GM21528 (cell line): Measurements from ENCODE around the gene ALPL.

Experiments used
- ATAC-seq: cut with Tn5 transposase; IDR thresholded peaks from one replicate; pipeline ENCODE4 v1.9.1; 2021; ENCODE audit warnings: mild to moderate bottlenecking, moderate library complexity; ENCODE audit not compliant: unreplicated experiment, low FRiP score

ALPL gene

GRCh38 chr1:21525340-21525717 lies 16.1 kb downstream of the ALPL start:
- no peak for ATAC-seq

GRCh38 chr1:21526441-21526840 lies 17.2 kb downstream of the ALPL start:
- no peak for ATAC-seq

GRCh38 chr1:21530368-21531016 lies 21.3 kb downstream of the ALPL start:
- ATAC-seq = no peak

GRCh38 chr1:21531241-21531640 lies 22.0 kb downstream of the ALPL start:
- no peak for ATAC-seq

GRCh38 chr1:21532496-21532895 lies 23.3 kb downstream of the ALPL start:
- no peak for ATAC-seq

GRCh38 chr1:21532992-21533534 lies 23.8 kb downstream of the ALPL start:
- no peak for ATAC-seq

- ATAC-seq = no peak
Observed at GRCh38 chr1:21534146-21534545, 24.9 kb downstream of the ALPL start.

- no peak for ATAC-seq
Observed at GRCh38 chr1:21534674-21535378, 25.6 kb downstream of the ALPL start.

- ATAC-seq = no peak
Observed at GRCh38 chr1:21536218-21536617, 27.0 kb downstream of the ALPL start.

- no peak for ATAC-seq
Observed at GRCh38 chr1:21537511-21537931, 28.3 kb downstream of the ALPL start.

GRCh38 chr1:21537932-21538630 lies 28.9 kb downstream of the ALPL start:
- no peak for ATAC-seq

- no peak for ATAC-seq
Observed at GRCh38 chr1:21539933-21540332, 30.7 kb downstream of the ALPL start.

GRCh38 chr1:21541329-21541728 lies 32.1 kb downstream of the ALPL start:
- no peak for ATAC-seq

- ATAC-seq = no peak
Observed at GRCh38 chr1:21541835-21542234, 32.6 kb downstream of the ALPL start.

GRCh38 chr1:21543598-21543997 lies 34.4 kb downstream of the ALPL start:
- ATAC-seq = no peak

- no peak for ATAC-seq
Observed at GRCh38 chr1:21544095-21544494, 34.9 kb downstream of the ALPL start.

GRCh38 chr1:21546122-21546825 lies 37.1 kb downstream of the ALPL start:
- no peak for ATAC-seq

- no peak for ATAC-seq
Observed at GRCh38 chr1:21547876-21548275, 38.7 kb downstream of the ALPL start.

- no peak for ATAC-seq
Observed at GRCh38 chr1:21550097-21550496, 40.9 kb downstream of the ALPL start.

GRCh38 chr1:21550866-21551475 lies 41.7 kb downstream of the ALPL start:
- ATAC-seq = no peak
